H1 (cell line): ENCODE data around the gene MAP7D2. TPM values are rescaled to one million over a fixed set of nuclear protein-coding genes. Genes with fewer than 3 reads are reported as not detected.

ENCODE experiments used
- CTCF ChIA-PET: fragments of 300-600 bp; sonication (Branson Sonifier 250); formaldehyde crosslinking; loops from one replicate; lab custom pipeline; 2021; ENCODE audit not compliant: partially characterized antibody; lab: Charles Lee
- POLR2A ChIA-PET: fragments of 300-600 bp; sonication (Branson Sonifier 250); formaldehyde crosslinking; loops from one replicate; lab custom pipeline; 2021; ENCODE audit warnings: inconsistent platforms; ENCODE audit not compliant: partially characterized antibody; lab: Charles Lee
- DNase-seq, 2 experiments: peaks; one replicate each; pipeline versions ENCODE4 v3.0.0 to v3.0.0-alpha.2; 2010 to 2022; ENCODE audit warnings: low spot score in 2 of 2, low read depth in 1 of 2, mixed read lengths in 1 of 2
- FAIRE-seq: peaks from 2 replicates; lab custom pipeline; 2011; peaks lifted over from hg19 to GRCh38; lab: Jason Lieb, UNC
- H2AFZ ChIP-seq: 2 replicates; pipeline ENCODE4 v1.8.1; 2012; ENCODE audit warnings: low read length, inconsistent platforms
- H2AK5ac ChIP-seq: 2 replicates; pipeline ENCODE4 v1.6.1; 2013; ENCODE audit warnings: low read depth, low read length
- H2BK120ac ChIP-seq: replicated peaks from 2 replicates; pipeline ENCODE3; 2013; ENCODE audit warnings: low read depth, low read length, inconsistent platforms
- H2BK12ac ChIP-seq: 2 replicates; pipeline ENCODE4 v1.6.1; 2013; ENCODE audit warnings: low read depth, low read length
- H2BK15ac ChIP-seq: 2 replicates; pipeline ENCODE4 v1.6.1; 2013; ENCODE audit warnings: low read length
- H2BK20ac ChIP-seq: 2 replicates; pipeline ENCODE4 v1.6.1; 2013; ENCODE audit warnings: low read length
- H2BK5ac ChIP-seq: 2 replicates; pipeline ENCODE4 v1.6.1; 2013; ENCODE audit warnings: low read depth, low read length
- H3K14ac ChIP-seq: 2 replicates; pipeline ENCODE4 v1.6.1; 2013; ENCODE audit warnings: inconsistent platforms; ENCODE audit not compliant: insufficient read length
- H3K18ac ChIP-seq: 2 replicates; pipeline ENCODE4 v1.6.1; 2013; ENCODE audit warnings: low read length; ENCODE audit errors: extremely low read depth
- H3K23ac ChIP-seq: 2 replicates; pipeline ENCODE4 v1.6.1; 2013; ENCODE audit warnings: inconsistent platforms; ENCODE audit not compliant: insufficient read length
- H3K23me2 ChIP-seq: 2 replicates; pipeline ENCODE4 v1.6.1; 2013; ENCODE audit warnings: low read depth, low read length
- H3K27ac ChIP-seq: 2 replicates; pipeline ENCODE4 v1.6.1; 2011; ENCODE audit warnings: low read depth, low read length, inconsistent platforms
- H3K27me3 ChIP-seq, 4 experiments: replicated peaks in 1 of 4; 1 replicate in 1 of 4; 2 replicates in 3 of 4; pipeline versions ENCODE4 v1.6.1 to v1.8.1; 2011 to 2013; ENCODE audit warnings: low read length in 3 of 4, mild to moderate bottlenecking in 3 of 4, inconsistent platforms in 2 of 4, mixed read lengths in 2 of 4, moderate library complexity in 1 of 4; ENCODE audit not compliant: control insufficient read depth in 3 of 4, insufficient read depth in 3 of 4; ENCODE audit errors: extremely low read depth in 1 of 4
- H3K36me3 ChIP-seq, 4 experiments: 2 replicates each; pipeline versions ENCODE4 v1.6.1 to v1.8.1; 2011 to 2013; ENCODE audit warnings: mild to moderate bottlenecking in 4 of 4, low read length in 3 of 4, moderate library complexity in 2 of 4, control low read depth in 1 of 4, inconsistent platforms in 1 of 4; ENCODE audit not compliant: insufficient read depth in 4 of 4, control insufficient read depth in 2 of 4
- H3K4ac ChIP-seq: replicated peaks from 2 replicates; pipeline ENCODE3; 2013; ENCODE audit warnings: low read length, low read depth, mixed read lengths, inconsistent platforms; ENCODE audit not compliant: insufficient read length
- H3K4me1 ChIP-seq, 4 experiments: replicated peaks in 1 of 4; 1 replicate in 1 of 4; 2 replicates in 3 of 4; pipeline versions ENCODE4 v1.6.1 to v1.8.1; 2011 to 2013; ENCODE audit warnings: low read length in 3 of 4, inconsistent platforms in 2 of 4, mixed read lengths in 1 of 4; ENCODE audit not compliant: insufficient read depth in 4 of 4, control insufficient read depth in 3 of 4
- H3K4me2 ChIP-seq, 2 experiments: 2 replicates each; pipeline versions ENCODE4 v1.6.1 to v1.8.1; 2011 to 2013; ENCODE audit warnings: low read depth in 2 of 2, low read length in 2 of 2, control low read depth in 1 of 2, inconsistent platforms in 1 of 2, mild to moderate bottlenecking in 1 of 2; ENCODE audit not compliant: insufficient read depth in 1 of 2
- H3K4me3 ChIP-seq, 4 experiments: fragments of 200-600, 300-600 bp in 1 of 4; sonication (generic), shearing (Covaris generic), sonication (Bioruptor Twin) in 1 of 4; 2 replicates each; pipeline versions ENCODE4 v1.5.1 to v1.8.1; 2011 to 2016; ENCODE audit warnings: low read length in 4 of 4, low read depth in 3 of 4, control low read depth in 2 of 4, inconsistent platforms in 2 of 4, mild to moderate bottlenecking in 2 of 4, mixed read lengths in 1 of 4, moderate library complexity in 1 of 4; ENCODE audit not compliant: insufficient read depth in 2 of 4; ENCODE audit errors: extremely low read depth in 1 of 4
- H3K56ac ChIP-seq: replicated peaks from 2 replicates; pipeline ENCODE3; 2013; ENCODE audit warnings: low read depth, mild to moderate bottlenecking, mixed read lengths, low read length, inconsistent platforms; ENCODE audit not compliant: insufficient read length
- H3K79me1 ChIP-seq: 2 replicates; pipeline ENCODE4 v1.6.1; 2013; ENCODE audit warnings: low read depth, low read length, control low read depth
- H3K79me2 ChIP-seq, 2 experiments: 2 replicates each; pipeline versions ENCODE4 v1.6.1 to v1.8.1; 2012 to 2013; ENCODE audit warnings: low read length in 2 of 2, mild to moderate bottlenecking in 2 of 2, inconsistent platforms in 1 of 2; ENCODE audit not compliant: insufficient read depth in 2 of 2, control insufficient read depth in 1 of 2
- H3K9ac ChIP-seq, 4 experiments: replicated peaks in 1 of 4; 1 replicate in 1 of 4; 2 replicates in 3 of 4; pipeline versions ENCODE4 v1.6.1 to v1.8.1; 2011 to 2013; ENCODE audit warnings: low read depth in 3 of 4, low read length in 3 of 4, control low read depth in 2 of 4, mild to moderate bottlenecking in 2 of 4, moderate library complexity in 2 of 4, inconsistent platforms in 1 of 4; ENCODE audit errors: extremely low read depth in 1 of 4
- H3K9me3 ChIP-seq, 2 experiments: 2 replicates each; pipeline versions ENCODE4 v1.6.1 to v1.8.1; 2012 to 2013; ENCODE audit warnings: mild to moderate bottlenecking in 2 of 2, moderate library complexity in 2 of 2, control low read depth in 1 of 2, inconsistent platforms in 1 of 2, low read depth in 1 of 2, low read length in 1 of 2, mixed read lengths in 1 of 2; ENCODE audit not compliant: insufficient read depth in 2 of 2
- H4K20me1 ChIP-seq, 2 experiments: replicated peaks in 1 of 2; 2 replicates each; pipeline versions ENCODE3 to v1.8.1; 2011 to 2013; ENCODE audit warnings: inconsistent platforms in 2 of 2, low read length in 2 of 2, mild to moderate bottlenecking in 1 of 2; ENCODE audit not compliant: insufficient read depth in 2 of 2, control insufficient read depth in 1 of 2
- H4K5ac ChIP-seq: 2 replicates; pipeline ENCODE4 v1.6.1; 2013; ENCODE audit warnings: low read length, low read depth, mixed read lengths, inconsistent platforms; ENCODE audit not compliant: insufficient read length
- H4K8ac ChIP-seq: 2 replicates; pipeline ENCODE4 v1.8.0; 2013; ENCODE audit warnings: mild to moderate bottlenecking, moderate library complexity, low read length, inconsistent platforms; ENCODE audit not compliant: insufficient read depth; ENCODE audit errors: extremely low read depth
- H4K91ac ChIP-seq: replicated peaks from 2 replicates; pipeline ENCODE3; 2013; ENCODE audit warnings: low read length, mixed read lengths, inconsistent platforms; ENCODE audit not compliant: insufficient read length
- HDAC6 ChIP-seq: IDR thresholded peaks from one replicate; pipeline ENCODE4 v1.7.1; 2012; ENCODE audit warnings: low read depth, mild to moderate bottlenecking, inconsistent platforms, low read length, moderate library complexity
- MAFK ChIP-seq: IDR thresholded peaks from 2 replicates; pipeline ENCODE4 v1.6.1; 2012; ENCODE audit warnings: low read depth, mild to moderate bottlenecking, improper control_type of control experiment, low read length
- PHF8 ChIP-seq: fragments of 200-600 bp; sonication (generic); conservative IDR thresholded peaks from 2 replicates; pipeline ENCODE4 v1.7.1; 2012; ENCODE audit warnings: low read depth, mild to moderate bottlenecking, inconsistent platforms, low read length, moderate library complexity
- SIN3A ChIP-seq, 2 experiments: IDR thresholded peaks in 1 of 2; conservative IDR thresholded peaks in 1 of 2; 2 replicates each; pipeline ENCODE4 v1.6.1; 2011 to 2012; ENCODE audit warnings: low read length in 2 of 2, improper control_type of control experiment in 1 of 2, low read depth in 1 of 2, mild to moderate bottlenecking in 1 of 2
- TCF12 ChIP-seq: IDR thresholded peaks from 2 replicates; pipeline ENCODE4 v1.6.1; 2011; ENCODE audit warnings: low read depth, mild to moderate bottlenecking, low read length
- TEAD4 ChIP-seq: IDR thresholded peaks from 2 replicates; pipeline ENCODE4 v1.6.1; 2012; ENCODE audit warnings: low read depth, low read length, inconsistent platforms, mixed read lengths
- WGBS, 2 experiments: shearing (Covaris generic) in 1 of 2; methylation state at CpG; one replicate each; pipeline versions ENCODE4 v1.1.6 to v1.1.7; 2013 to 2015; ENCODE audit warnings: low lambda C conversion rate in 2 of 2, mixed read lengths in 2 of 2, inconsistent platforms in 1 of 2, low coverage in 1 of 2, missing lambda C conversion rate in 1 of 2; ENCODE audit not compliant: insufficient replicate concordance in 2 of 2, insufficient coverage in 1 of 2, insufficient read length in 1 of 2; ENCODE audit errors: extremely low coverage in 1 of 2, missing lambda C conversion rate in 1 of 2; 5-methylcytosine and 5-hydroxymethylcytosine counted together
- polyA plus RNA-seq, 7 experiments: library from polyadenylated mRNA; depleted of rRNA in 3 of 7; stranded (reverse) in 5 of 7; unstranded in 2 of 7; fragments of >200 nt in 5 of 7; fragments of 200-250 nt in 2 of 7; gene quantifications; 1 replicate in 5 of 7; 2 replicates in 1 of 7; 4 replicates in 1 of 7; pipeline versions ENCODE4 v1.2.1 to v1.2.3, GENCODE V29; 2011 to 2013; ENCODE audit warnings: missing spikeins in 2 of 7, mixed read lengths in 2 of 7
- total RNA-seq: library from RNA; stranded (reverse); fragmentation: NEBNext Ultra II Directional; extraction: Animal tissue kit (Norgen Biotek cat#: 25700); gene quantifications from 2 replicates; pipeline ENCODE4 v1.2.1, GENCODE V29; 2021
- TF ChIP-seq, protein P1 (sequence below): IDR thresholded peaks from 2 replicates; pipeline ENCODE4 v1.6.1; 2012; ENCODE audit warnings: low read length, inconsistent platforms

The MAP7D2 gene
- total and polyA plus RNA-seq, 2 of the 8 experiments (the other 6 are each of a cell fraction or from before 2014, with no cell fraction given), result 0.65 to 0.83 TPM

DNA sequence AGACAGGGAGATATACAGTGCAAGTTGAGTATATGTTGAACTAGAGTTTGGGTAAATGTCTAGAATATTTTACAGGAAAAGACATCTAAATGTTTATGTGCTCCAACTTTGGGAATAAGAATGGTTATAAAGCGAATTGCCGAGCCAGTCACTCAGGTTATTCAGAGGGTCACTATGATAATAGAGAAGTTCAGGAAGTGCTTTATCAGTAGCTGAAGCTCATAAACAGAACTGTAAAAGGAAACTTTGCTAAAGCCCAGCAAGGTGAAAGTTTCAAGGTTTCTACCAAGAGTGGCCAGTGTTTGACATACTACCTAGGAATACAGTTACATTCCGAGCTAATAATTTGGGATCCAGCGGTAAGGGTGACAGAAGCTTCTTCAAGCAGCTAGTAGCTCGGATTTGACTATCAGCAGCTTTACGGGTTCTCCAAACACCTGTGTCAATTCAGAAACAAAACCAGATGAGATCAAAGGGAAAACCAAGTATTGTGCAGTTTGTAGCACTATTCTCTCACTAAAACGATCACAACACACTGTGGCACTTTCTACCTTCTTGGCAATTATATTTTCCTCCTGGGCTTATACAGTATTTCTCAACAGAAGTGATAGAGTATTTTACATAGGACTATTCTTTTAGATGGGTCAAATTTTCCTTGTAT lies 108.6 kb downstream of the MAP7D2 start:
- no peak overlapping the region for H3K27ac ChIP-seq
- no peak overlapping the region for H3K4me2 ChIP-seq
- no peaks in the 10 kb centered on the region for H3K4me1 ChIP-seq
- H3K9me3 ChIP-seq, result no peaks in the 10 kb centered on the region
- H2BK12ac ChIP-seq, result no peak overlapping the region
- no peak overlapping the region for H4K5ac ChIP-seq
- no peaks in the 10 kb centered on the region for H3K36me3 ChIP-seq
- no peaks in the 10 kb centered on the region for H3K79me2 ChIP-seq
- H2BK15ac ChIP-seq, result no peak overlapping the region
- H4K8ac ChIP-seq, result no peak overlapping the region
- H2BK120ac ChIP-seq, result no peak overlapping the region
- DNase-seq, result no peak
- no peak overlapping the region for H3K14ac ChIP-seq
- no peak overlapping the region for H3K23ac ChIP-seq
- WGBS, 2 experiments, result 83% methylated on average over 7 of the region's 7 CpGs; no CpG with 5 or more reads in 1 of the 2 experiments
- no peak overlapping the region for H3K4me3 ChIP-seq
- no peak overlapping the region for H3K18ac ChIP-seq
- H3K27me3 ChIP-seq, result no peaks in the 10 kb centered on the region
- no peak overlapping the region for H2BK20ac ChIP-seq
- no peaks in the 10 kb centered on the region for H3K23me2 ChIP-seq
- H3K79me1 ChIP-seq, result no peaks in the 10 kb centered on the region
- H4K91ac ChIP-seq, result no peak overlapping the region
- CTCF ChIA-PET, result interaction anchor here (0.6 to 1.8 kb wide), 4 partner anchors 37 to 124 kb away, joined by 3 to 7 read pairs (median 4); no protein-coding TSS in a partner anchor
- H3K56ac ChIP-seq, result no peak overlapping the region
- no peak overlapping the region for H2AFZ ChIP-seq
- H4K20me1 ChIP-seq, result no peaks in the 10 kb centered on the region
- no peak overlapping the region for H2AK5ac ChIP-seq
- FAIRE-seq, result no peak
- no peak overlapping the region for H3K4ac ChIP-seq
- H2BK5ac ChIP-seq, result no peak overlapping the region
- no peak overlapping the region for H3K9ac ChIP-seq
- POLR2A ChIA-PET, result interaction anchor here (0.7 kb wide), 1 partner anchor 107 kb away, joined by 3 read pairs; no protein-coding TSS in a partner anchor
- TF ChIP-seq HDAC6 (no peak), PHF8 (no peak), MAFK (no peak), TEAD4 (no peak), SIN3A (conservative IDR thresholded peaks at IDR 0.05 in 1 of 2, IDR thresholded peaks at IDR 0.05 in 1 of 2; ENCODE audit: low read depth in 1 of 2, low read length in 2 of 2) (no peak), TCF12 (no peak)
- TF ChIP-seq, protein P1, sequence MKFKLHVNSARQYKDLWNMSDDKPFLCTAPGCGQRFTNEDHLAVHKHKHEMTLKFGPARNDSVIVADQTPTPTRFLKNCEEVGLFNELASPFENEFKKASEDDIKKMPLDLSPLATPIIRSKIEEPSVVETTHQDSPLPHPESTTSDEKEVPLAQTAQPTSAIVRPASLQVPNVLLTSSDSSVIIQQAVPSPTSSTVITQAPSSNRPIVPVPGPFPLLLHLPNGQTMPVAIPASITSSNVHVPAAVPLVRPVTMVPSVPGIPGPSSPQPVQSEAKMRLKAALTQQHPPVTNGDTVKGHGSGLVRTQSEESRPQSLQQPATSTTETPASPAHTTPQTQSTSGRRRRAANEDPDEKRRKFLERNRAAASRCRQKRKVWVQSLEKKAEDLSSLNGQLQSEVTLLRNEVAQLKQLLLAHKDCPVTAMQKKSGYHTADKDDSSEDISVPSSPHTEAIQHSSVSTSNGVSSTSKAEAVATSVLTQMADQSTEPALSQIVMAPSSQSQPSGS, result no peak
